ENCODE data around the gene DZIP3.
A peak's percentile ranks its signal among the peaks of the same experiment; 100 is the strongest.

Gene DZIP3, protein sequence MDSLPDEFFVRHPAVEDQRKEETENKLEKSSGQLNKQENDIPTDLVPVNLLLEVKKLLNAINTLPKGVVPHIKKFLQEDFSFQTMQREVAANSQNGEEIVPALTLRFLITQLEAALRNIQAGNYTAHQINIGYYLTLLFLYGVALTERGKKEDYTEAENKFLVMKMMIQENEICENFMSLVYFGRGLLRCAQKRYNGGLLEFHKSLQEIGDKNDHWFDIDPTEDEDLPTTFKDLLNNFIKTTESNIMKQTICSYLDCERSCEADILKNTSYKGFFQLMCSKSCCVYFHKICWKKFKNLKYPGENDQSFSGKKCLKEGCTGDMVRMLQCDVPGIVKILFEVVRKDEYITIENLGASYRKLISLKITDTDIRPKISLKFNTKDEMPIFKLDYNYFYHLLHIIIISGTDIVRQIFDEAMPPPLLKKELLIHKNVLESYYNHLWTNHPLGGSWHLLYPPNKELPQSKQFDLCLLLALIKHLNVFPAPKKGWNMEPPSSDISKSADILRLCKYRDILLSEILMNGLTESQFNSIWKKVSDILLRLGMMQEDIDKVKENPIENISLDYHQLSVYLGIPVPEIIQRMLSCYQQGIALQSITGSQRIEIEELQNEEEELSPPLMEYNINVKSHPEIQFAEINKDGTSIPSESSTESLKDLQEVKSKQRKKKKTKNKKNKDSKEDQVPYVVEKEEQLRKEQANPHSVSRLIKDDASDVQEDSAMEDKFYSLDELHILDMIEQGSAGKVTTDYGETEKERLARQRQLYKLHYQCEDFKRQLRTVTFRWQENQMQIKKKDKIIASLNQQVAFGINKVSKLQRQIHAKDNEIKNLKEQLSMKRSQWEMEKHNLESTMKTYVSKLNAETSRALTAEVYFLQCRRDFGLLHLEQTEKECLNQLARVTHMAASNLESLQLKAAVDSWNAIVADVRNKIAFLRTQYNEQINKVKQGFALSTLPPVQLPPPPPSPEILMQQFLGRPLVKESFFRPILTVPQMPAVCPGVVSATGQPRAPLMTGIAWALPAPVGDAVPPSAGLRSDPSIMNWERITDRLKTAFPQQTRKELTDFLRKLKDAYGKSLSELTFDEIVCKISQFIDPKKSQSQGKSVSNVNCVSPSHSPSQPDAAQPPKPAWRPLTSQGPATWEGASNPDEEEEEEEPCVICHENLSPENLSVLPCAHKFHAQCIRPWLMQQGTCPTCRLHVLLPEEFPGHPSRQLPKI

DNA sequence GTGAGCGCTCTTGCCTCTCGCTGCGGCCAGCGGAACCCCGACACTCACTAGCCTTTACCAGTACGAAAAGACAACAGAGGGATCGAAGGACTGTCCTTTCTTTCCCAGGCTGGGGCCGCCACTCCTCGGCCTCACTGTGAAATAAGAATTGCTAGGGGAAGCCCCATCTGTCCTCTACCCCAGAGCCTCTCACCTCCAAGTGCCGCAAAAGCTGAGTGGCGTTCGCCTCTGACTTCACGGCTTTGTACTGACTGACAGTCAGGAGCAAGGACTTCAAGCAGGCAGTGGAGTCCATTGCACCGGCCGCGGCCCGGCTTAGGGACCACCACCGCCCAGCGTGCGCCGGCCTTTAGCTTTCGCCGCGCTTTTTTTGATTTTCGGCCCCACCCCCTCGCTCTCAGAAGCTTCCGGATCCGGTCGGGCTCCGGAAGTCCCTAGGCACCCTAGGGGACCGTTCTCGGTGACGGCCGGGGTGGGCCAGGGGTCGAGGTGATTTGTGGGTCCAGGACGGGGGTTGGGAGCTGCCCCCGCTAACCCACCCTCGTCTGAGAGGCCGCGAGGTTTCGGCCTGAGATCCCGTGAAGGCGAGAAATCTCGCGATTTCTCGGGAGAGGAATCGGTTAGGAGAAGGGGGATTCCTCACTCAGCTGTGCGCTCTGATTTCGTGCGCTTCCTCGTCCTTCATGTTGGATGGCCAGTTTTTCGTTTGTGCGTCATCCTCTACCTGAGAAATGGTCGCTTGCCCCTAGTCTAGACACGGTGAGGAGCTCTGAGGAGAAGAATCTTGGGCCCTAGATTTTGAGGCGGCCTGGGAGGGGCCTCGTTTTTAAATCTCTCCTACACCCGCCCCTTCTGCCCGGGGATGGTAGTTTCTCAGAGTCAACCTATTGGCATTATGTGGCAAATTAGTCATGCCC is at the start of gene DZIP3, which contains the start of gene CIP2A:
TSS of gene DZIP3 (plus strand) at position 642 of the 917 bp plus-strand sequence. CDS start 15,685 bp downstream, outside the sequence.
TSS of gene CIP2A (minus strand) at position 358 of the 917 bp plus-strand sequence. CDS start at position 295, 63 bp downstream.
- TF ChIP-seq, protein P1, sequence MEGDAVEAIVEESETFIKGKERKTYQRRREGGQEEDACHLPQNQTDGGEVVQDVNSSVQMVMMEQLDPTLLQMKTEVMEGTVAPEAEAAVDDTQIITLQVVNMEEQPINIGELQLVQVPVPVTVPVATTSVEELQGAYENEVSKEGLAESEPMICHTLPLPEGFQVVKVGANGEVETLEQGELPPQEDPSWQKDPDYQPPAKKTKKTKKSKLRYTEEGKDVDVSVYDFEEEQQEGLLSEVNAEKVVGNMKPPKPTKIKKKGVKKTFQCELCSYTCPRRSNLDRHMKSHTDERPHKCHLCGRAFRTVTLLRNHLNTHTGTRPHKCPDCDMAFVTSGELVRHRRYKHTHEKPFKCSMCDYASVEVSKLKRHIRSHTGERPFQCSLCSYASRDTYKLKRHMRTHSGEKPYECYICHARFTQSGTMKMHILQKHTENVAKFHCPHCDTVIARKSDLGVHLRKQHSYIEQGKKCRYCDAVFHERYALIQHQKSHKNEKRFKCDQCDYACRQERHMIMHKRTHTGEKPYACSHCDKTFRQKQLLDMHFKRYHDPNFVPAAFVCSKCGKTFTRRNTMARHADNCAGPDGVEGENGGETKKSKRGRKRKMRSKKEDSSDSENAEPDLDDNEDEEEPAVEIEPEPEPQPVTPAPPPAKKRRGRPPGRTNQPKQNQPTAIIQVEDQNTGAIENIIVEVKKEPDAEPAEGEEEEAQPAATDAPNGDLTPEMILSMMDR (conservative IDR thresholded peaks at IDR 0.05), result no peak; the same call in 1 of the 2 replicates
- H3K27ac ChIP-seq, result peak within 1 kb of the TSS; percentile 89

DNA sequence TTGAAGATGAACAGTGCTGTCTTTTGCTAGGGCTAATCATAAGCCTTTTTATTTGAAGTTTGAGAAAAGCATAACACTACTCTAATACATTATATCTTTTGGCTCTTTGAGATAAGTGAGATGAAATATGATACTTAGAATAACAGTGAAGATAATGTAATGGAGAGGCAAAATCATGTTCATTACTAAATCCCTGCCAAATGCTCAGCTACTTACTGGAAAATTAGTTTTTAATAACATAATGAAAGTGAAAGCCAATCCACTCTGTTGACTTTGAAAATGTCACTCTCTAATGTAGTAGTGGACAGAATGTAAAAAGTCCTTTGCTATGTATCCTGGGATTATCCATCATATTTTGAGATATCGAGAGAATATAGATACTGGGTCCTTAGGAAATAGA is 43.3 kb upstream of the DZIP3 start:
- H3K27ac ChIP-seq, result no peak overlapping the region
- TF ChIP-seq, protein P1 (conservative IDR thresholded peaks at IDR 0.05), result no peak

DNA sequence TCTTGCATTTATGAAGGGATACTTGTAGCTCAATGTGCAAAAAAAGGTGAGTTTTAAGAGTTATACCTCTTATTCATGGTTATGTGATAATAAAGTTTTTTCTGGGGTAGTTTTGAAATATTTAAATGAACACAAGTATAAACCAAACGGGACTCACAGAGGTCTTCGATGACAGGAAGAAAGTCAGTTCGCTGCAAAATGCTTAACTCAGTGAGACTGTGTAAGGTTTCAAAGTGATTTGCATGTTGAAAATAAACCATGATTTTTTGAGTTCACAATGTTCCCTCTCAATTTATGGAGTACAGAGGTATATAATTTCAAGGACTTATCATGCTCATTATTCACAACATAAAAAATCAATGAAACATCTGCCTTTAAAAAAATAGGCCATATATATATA is 42.8 kb upstream of the DZIP3 start:
- TF ChIP-seq, protein P1 (conservative IDR thresholded peaks at IDR 0.05), result no peak
- no peak overlapping the region for H3K27ac ChIP-seq

DNA sequence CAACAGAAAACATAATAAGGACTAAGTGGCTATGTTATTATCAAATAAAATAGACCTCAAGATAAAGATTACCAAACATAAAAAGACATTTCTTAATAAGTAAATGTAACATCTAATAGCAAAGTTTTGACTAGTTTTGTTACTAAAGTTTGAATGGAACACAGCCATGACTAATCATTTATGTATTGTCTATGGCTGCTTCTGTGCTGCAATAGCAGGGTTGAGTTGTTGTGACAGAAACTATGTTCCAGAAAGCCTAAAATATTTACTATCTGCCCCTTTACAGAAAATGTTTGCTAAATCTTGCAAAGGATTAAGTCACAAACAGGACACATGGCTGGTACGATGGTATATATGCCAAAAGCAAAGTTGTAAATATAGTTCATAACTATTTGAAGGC is 41.2 kb upstream of the DZIP3 start:
- TF ChIP-seq, protein P1 (conservative IDR thresholded peaks at IDR 0.05), result no peak
- peak overlapping the region; percentile 60 for H3K27ac ChIP-seq

DNA sequence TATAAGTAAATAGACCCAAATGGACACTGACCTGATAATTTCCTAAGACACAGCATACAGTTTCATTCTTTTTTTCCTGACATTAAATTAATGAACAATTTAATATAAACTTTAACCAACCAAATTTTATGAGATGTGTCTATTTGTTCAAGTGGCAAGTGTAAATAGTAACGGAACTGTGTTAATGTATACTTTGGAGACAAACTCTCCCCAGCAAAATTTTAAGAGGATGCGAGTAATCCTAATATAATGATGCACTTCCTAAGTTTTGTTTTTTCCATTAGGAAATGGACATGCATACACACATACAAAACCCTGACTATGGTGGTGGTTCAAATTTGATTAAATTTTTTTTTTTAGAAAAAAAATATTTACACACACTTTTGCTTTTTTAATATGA is 40.6 kb upstream of the DZIP3 start:
- H3K27ac ChIP-seq, result peak overlapping the region; percentile 60
- TF ChIP-seq, protein P1 (conservative IDR thresholded peaks at IDR 0.05), result no peak

DNA sequence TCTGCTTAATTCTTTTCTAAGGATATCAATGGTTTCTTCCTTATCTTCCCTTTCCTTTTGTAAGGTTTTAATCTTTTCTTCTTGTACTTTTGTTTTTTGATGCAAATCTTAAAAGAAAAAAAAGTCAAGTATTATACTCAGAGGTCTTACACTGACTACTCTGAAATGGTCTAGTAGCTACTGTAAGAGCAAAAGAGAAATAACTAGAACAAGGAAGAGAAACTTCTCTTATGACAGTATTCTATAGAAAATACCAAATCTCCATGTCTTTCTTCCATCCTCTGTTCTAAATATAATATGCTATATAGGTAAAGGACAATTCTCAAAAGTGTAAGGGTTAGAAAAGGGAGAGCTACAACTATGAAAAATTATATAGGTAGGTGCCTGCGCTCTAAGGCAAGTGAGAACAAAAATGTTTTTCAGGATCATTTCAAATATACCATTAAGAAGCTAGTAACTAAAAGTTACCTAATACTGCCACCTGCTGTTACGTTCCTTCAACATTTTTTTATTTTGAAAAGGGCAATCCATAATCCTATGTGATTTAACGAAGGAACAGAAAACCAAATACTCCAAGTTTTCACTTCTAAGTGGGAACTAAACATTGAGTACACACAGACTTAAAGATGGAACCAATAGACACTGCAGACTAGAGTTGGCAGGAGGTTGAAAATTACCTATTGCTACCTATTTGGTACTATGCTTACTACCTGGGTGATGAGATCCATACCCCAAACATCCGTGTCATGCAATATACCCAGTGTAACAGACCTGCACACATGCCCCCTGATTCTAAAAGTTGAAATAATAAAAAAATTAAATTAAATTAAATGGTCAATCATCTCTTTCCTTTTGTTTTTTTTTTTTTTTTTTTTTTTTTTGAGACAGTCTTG is 37.0 kb upstream of the DZIP3 start:
- H3K27ac ChIP-seq, result no peak overlapping the region
- TF ChIP-seq, protein P1 (conservative IDR thresholded peaks at IDR 0.05), result peak; percentile 60; the same call in 1 of the 2 replicates
